ENCODE measurements around the gene SERPINB6. TPM values are rescaled to one million over a fixed set of nuclear protein-coding genes. Genes with fewer than 3 reads are reported as not detected.
"Not testable (repeated sequence)": the region's sequence is repeated elsewhere in the genome, so short reads cannot be mapped to it uniquely, and the experiment has no call there.

Gene SERPINB6
- total RNA-seq, 1 donor from 2014 or later, result 31.8 TPM

DNA sequence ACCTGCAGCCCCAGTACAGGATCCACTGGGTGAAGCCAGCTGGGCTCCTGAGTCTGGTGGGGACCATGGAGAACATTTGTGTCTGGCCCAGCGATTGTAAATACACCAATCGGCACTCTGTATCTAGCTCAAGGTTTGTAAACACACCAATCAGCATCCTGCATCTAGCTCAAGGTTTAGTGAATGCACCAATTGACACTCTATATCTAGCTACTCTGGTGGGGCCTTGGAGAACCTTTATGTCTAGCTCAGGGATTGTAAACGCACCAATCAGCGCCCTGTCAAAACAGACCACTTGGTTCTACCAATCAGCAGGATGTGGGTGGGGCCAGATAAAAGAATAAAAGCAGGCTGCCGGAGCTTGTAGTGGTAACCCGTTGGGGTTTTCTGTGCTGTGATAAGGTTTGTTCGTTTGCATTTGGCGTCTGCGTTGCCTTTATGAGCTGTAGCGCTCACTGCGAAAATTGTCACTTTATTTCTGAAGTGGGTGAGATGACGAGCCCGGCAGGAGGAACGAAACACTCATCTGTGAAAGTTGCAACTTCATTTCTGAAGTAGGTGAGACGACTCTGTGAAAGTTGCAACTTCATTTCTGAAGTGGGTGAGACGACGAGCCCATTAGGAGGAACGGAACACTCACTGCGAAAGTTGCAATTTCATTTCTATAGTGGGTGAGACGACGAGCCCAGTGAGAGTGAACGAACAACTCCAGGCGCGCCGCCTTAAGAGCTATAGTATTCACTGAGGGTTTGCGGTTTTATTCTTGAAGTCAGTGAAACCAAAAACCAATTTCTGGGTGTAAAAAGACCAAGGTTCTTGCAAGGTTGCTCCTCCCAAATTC is 31.1 kb downstream of the SERPINB6 start:
- ATAC-seq (peak; percentile 25), DNase-seq (ENCODE audit: low spot score) (peak; percentile 33)

DNA sequence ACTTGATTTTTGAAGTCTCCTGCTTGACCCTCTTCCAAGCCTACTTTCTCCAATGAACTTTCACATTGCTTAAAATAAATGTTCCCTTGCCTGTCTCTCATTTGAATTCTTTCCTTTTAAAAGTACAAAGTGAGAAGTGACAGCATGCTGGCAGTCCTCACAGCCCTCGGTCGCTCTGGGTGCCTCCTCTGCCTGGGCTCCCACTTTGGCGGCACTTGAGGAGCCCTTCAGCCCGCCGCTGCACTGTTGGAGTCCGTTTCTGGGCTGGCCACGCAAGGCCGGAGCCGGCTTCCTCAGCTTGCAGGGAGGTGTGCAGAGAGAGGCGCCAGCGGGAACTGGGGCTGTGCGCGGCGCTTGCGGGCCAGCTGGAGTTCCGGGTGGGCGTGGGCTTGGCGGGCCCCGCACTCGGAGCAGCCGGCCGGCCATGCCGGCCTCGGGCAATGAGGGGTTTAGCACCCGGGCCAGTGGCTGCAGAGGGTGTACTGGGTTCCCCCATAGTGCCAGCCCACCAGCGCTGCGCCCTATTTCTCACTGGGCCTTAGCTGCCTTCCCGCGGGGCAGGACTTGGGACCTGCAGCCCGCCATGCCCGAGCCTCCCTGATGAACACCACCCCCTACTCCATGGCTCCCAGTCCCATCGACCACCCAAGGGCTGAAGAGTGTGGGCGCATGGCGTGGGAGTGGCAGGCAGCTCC is 31.9 kb downstream of the SERPINB6 start:
- no peak for ATAC-seq
- DNase-seq (ENCODE audit: low spot score), result peak; percentile 38

DNA sequence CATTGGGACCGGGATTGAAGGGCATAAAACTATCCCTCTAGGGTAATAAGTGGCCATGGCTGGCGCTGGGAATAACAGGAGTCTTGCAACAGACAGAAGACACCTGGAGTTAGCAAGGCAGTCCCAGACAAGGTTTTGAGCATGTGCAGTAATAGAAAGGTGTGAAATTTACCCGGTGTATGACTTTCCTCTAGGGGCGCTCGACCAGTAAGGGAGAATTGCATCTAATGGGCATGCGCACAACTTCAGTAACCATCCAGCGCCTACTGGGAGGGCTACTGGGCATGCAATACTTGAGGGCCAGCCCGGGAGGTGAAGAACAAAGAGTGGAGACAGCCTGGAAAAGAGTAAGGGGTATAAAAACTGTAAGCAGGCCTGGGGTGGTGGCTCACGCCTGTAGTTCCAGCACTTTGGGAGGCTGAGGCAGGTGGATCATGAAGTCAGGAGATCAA is 32.7 kb downstream of the SERPINB6 start:
- ATAC-seq (peak; percentile 33), DNase-seq (ENCODE audit: low spot score) (peak; percentile 28)

DNA sequence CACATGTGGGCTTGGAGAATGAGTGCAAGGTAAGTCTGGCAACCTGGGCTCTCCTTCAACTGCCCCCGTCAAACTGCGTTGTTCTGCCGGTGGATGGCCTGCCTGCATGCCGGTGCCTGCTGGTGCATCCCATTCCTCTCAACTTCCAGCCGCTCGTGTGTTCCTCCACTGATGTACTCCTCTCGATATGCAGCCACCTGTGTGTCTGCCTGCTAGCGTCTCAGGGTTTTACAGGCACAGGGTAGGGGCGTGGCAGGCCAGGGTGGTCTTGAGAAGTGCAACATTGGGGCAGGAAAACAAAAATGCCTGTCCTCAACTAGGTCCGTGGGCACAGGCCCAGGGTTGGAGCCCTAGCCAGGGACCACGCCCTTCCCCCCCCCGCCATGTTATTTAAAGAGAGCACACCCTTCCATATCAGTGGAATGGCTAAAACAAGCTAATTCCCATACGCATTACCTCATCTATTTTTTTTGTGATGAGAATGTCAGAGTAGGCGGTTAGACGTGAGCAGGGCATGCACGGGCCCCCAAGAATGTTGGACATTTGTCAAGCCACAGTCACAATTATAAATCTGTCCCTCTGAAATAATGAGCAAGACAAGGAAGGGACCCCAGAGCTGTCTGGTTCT is 33.2 kb downstream of the SERPINB6 start:
- DNase-seq (ENCODE audit: low spot score) (peak; percentile 35), ATAC-seq (no peak)

DNA sequence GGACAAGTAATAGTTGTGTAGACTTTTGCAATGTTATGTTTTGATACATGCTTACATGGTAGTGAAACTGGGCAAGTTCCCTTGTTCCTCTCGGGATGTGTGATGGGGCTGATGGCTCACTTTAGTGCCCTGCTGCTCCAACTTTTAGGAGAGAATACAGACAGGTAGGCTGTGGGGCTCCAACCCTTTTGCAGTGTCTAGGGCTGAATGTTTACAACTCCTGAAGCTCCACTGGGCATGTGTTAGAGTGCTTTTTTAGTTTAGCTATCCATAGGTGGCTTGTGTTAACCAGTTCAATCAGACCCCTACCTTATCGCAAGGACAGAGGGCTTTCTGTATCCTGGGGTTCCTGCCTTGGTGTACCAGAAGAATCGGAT is 33.8 kb downstream of the SERPINB6 start:
- ATAC-seq (no peak), DNase-seq (ENCODE audit: low spot score) (peak; percentile 7)

DNA sequence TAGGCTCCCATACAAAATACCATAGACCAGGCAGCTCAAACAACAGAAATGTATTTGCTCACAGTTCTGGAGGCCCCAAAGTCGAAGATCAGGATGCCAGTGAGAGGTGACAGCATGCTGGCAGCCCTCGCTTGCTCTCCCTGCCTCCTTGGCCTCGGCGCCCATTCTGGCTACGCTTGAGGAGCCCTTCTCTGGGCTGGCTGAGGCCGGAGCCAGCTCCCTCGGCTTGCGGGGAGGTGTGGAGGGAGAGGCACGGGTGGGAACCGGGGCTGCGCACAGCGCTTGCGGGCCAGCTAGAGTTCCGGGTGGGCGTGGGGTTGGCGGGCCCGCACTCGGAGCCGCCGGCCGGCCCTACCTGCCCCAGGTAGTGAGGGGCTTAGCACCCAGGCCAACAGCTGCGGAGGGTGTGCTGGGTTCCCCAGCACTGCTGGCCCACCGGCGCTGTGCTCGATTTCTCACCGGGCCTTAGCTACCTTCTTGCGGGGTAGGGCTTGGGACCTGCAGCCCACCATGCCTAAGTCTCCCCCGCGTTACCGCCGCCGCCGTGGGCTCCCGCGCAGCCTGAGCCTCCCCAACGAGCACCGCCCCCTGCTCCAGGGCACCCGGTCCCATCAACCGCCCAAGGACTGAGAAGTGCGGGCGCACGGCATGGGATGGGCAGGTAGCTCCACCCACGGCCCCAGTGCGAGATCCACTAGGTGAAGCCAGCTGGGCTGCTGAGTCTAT is 35.6 kb downstream of the SERPINB6 start:
- no peak for ATAC-seq
- peak; percentile 37 for DNase-seq (ENCODE audit: low spot score)

DNA sequence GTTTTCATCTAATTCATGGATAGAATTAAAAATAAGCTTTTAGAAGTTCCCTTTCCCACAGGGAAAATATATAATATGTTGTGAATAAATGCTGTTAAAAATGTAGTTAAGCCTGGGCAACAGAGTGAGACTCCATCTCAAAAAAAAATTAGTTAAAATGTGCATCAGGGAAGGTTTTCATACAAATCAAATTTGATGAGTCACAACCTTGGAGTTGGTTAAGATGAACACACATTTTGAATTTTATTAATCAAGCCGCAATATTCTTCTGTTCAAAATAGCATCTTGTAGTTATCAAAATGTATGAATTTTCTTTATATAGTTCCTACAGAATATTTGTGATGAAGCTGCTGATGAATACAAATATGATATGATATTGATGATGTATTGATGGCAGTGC is 37.3 kb downstream of the SERPINB6 start:
- DNase-seq (ENCODE audit: low spot score), result no peak
- no peak for ATAC-seq

DNA sequence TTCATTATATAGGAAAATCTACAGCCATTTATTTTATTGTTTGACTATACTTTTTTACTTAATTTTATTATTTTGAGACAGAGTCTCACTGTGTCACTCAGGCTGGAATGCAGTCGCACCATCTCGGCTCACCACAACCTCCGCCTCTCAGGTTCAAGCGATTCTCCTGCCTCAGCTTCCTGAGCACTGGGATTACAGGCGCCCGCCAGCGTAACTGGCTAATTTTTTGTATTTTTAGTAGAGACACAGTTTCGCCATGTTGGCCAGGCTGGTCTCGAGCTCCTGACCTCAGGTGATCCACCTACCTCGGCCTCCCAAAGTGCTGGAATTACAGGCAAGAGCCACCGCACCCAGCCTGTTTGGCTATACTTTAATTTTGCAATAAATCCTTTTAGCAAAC is 38.5 kb downstream of the SERPINB6 start:
- DNase-seq (ENCODE audit: low spot score), result peak; percentile 21
- ATAC-seq, result not testable (repeated sequence)

DNA sequence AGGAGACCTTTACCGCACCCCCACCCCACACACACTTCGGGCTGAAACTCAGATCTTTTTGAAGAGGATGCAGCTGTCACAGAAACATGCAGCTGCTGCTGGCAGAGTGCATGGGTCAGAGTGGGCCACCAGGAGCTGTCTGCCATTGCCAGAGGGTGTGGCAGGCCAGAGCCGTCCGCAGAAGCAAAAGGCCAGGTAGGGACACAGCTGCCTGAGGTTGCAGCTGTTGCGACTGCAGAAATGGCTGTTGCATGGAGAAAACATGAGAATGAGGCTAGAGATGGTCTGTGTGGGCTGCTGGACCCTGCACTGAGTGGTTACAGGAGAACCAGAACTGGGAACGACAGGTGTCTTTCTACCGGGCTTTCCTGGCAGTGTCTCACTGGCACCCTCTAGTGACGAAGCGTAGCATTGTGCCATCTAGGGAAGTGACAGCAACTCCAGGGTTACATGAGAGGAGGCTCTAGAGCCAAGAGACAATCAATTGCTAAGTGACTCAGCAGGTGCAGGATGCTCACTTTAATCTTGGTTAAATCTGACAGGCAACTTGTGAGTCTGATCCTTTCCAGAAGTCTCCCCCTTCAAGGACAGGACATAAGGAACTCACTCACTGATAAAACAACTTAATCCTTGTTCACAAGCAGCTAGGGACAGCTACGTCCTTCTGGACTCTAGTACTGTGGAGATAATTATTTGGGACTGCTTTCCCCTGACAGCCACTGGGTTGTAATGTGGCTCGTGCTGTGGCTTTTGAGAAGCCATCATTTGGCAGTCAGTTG is 39.2 kb downstream of the SERPINB6 start:
- peak; percentile 86 for DNase-seq (ENCODE audit: low spot score)
- ATAC-seq, result peak; percentile 100

DNA sequence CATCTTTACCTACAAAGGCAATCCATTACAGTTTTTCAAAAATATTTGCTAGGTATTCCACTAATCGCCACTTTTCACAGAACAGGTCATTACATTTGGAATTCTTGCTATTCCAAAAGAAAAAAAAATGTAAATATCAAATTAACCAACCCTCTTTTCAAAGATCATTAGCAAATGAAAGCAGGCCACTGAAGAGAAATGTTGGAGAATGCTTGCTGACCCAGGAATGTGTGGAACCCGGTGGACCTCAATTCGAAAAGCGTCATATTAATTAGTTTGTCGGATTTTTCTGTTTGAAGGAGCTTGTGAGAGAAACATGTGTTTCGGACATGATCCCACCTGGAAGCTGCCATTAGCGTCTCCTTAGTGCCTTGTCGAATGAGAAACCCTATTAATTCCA is 40.3 kb downstream of the SERPINB6 start:
- DNase-seq (ENCODE audit: low spot score) (no peak), ATAC-seq (no peak)

DNA sequence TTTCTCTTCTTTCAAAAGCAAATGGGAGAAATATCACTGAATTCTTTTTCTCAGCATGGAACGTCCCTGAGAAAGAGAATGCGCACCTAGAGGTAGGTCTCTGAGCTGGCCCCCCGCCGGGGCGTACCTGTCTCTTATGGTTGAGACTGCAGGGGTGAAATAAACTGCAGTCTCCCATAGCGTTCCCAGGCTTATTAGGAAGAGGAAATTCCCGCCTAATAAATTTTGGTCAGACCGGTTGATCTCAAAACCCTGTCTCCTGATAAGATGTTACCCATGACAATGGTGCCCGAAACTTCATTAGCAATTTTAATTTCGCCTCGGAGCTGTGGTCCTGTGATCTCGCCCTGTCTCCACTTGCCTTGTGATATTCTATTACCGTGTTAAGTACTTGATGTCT is 43.4 kb downstream of the SERPINB6 start:
- not testable (repeated sequence) for ATAC-seq

DNA sequence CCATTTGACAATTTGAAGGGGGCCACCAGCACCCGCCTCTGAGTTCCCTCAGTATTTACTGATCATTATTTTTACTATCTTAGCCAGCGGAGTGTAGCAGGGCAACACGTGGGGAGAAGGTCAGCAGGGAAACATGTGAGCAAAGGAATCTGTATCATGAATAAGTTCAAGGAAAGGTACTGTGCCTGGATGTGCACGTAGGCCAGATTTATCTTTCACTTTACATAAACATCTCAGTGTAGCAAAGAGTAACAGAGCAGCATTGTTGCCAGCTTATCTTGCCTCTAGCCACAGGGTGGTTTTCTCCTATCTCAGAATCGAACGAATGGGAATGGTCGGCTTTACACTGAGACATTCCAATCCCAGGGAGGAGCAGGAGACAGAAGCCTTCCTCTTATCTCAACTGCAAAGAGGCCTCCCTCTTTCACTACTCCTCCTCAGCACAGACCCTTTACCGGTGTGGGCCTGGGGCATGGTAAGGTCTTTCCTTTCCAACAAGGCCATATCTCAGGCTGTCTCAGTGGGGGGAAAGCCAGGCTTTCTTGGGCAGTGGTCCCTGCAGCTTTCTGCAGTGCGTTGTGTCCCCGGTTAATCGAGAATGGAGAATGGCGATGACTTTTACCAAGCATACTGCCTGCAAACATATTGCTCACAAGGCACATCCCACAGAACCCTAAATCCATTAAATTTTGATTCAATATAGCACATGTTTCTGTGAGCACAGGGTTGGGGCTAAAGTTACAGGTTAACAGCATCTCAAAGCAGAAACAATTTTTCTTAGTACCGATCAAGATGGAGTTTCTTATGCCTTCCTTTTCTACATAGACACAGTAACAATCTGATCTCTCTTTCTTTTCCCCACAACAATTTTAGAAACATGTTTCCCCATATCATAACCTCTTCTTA is 45.3 kb downstream of the SERPINB6 start:
- not testable (repeated sequence) for ATAC-seq
- peak; percentile 10 for DNase-seq (ENCODE audit: low spot score)

More for the DNA sequence above, 43.4 kb downstream of the SERPINB6 start:
- DNase-seq (ENCODE audit: low spot score), result peak; percentile 24

DNA sequence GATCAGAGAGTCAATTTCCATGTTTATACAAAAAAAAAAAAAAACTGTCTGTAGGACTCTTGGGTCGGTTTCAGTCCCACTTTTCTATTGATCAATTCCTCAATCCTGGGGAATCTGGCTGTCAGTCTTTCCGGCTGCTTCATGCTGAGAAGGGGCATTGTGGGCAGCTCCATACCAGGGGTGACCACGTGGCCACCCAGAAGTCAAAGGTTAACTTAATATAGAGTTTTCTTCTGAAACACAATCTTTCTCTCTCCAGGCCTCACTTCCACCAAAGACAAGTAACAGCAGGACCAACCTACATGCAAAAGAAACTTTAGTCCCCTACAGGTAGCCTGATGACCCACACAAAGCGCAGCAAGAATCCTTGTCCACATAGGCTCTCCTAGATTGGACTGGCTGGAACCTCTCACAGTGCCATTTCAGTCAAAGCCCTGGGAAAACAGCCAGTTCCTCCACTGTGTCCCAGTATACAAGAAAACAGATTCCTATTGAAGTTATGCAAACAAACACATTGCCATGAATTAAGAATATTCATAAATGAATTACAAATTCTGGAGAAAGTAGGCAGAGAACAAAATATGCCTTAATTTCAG is 49.7 kb downstream of the SERPINB6 start:
- ATAC-seq, result peak; percentile 57
- DNase-seq (ENCODE audit: low spot score), result no peak

DNA sequence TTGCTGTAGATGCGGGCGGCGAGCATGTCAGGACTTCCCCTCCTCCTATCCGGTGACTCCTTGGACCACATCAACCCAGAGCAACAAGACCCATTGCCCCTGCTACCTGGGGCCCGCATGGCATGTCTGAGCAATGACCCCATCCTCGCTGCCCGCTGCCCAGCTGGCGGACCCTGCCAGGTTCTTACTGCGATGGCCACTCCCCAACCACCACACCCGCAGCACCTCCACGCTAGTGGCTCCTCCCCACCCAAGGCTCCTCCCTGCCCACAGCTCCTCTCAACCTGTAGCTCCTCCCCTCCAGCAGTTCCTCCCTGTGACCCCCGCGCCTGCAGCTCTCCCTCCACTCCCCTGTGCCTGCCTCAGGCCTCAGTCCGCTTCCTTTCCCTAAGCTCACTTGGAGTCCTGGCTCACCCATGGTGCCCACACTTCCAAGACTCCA is 50.7 kb downstream of the SERPINB6 start:
- DNase-seq (ENCODE audit: low spot score), result no peak

DNA sequence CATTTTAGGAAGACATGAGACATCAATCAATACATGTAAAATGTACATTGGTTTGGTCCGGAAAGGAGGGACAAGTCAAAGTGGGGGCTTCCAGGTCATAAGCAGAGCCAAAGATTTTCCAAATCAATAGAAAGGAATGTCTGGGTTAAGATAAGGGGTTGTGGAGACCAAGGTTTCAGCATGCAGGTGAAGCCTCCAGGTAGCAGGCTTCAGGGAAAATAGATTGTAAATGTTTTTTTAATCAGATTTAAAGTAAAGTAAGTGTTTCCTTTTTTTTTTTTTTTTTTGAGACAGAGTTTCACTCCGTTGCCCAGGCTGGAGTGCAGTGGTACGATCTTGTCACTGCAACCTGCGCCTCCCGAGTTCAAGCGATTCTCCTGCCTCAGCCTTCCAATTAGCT is 51.5 kb downstream of the SERPINB6 start:
- no peak for DNase-seq (ENCODE audit: low spot score)

More for the DNA sequence above, 50.7 kb downstream of the SERPINB6 start:
- ATAC-seq, result no peak

DNA sequence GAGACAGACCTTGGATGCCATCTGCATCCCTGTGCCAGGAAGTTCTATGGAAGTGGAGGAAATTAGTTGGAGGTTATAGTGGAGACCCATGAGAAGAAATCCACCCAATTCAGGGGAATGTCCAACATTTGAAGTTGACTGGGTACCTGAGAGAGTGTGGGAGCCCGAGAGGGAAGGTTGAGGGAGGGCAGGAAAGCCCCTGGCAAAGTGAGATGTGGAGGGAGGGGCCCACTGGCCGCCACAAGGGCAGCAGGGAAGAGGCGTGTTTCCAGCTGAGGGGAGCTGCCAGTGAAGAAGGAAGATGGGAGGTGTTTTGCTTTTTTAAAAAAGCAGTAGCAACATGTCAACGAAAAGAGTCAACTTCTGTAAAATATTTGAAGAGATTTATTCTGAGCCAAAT is 52.0 kb downstream of the SERPINB6 start:
- no peak for ATAC-seq
- peak; percentile 22 for DNase-seq (ENCODE audit: low spot score)

More for the DNA sequence above, 51.5 kb downstream of the SERPINB6 start:
- ATAC-seq, result no peak

DNA sequence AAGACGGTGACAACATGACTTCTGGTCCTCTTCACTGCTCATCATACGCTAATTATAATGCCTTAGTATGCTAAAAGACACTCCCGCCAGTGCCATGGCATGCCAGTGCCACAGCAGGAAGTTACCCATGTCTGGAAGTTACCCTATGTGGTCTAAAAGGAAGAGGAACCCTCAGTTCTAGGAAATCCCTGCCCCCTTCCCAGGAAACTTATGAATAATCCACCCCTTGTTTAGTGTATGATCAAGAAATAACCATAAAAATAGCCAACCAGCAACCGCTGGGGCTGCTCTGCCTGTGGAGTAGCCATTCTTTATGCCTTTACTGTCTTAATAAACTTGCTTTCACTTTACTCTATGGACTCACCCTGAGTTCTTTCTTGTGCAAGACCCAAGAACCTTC is 52.4 kb downstream of the SERPINB6 start:
- DNase-seq (ENCODE audit: low spot score) (peak; percentile 35), ATAC-seq (no peak)

DNA sequence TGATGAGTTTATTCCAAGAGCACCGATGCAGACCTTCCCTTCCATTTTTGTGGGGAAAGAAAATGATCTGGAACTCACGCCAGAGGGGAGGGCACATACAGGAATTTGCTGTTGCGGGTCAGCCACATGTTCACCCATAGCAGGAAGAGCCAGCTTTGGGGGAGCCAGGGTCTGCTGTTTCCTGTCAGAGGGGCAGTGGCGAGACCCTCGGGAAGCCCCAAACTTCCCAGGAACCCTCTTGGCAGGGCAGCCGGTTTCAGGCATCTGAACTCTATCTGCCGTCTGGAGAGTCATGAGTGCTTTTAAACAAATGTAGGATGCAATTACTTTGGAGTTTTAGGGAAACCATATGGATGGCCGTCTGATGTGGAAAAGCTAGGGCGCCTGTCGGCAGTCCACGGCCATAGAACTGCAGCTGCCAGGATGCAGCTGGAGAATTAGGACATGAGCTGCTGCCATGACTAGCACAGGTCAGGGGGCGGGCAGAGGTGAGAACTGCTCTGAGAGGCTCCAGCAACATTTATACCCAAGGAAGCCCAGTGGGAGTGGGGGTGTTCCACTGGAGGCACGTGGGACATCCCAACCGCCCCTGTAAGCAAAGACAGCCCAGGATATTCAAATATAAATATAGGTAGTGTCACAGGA is 53.4 kb downstream of the SERPINB6 start:
- DNase-seq (ENCODE audit: low spot score), result peak; percentile 34
- no peak for ATAC-seq

Data from left lobe of liver (tissue), 2 donors.